ENCODE results near the gene PATZ1.

- no peak for TF ChIP-seq POLR2AphosphoS5 (IDR thresholded peaks at IDR 0.05; ENCODE audit: low read depth, low read length)
- TF ChIP-seq EZH2phosphoT487 (IDR thresholded peaks at IDR 0.05; ENCODE audit: borderline replicate concordance, low read depth), result no peak
- no peak for TF ChIP-seq FOSL2 (IDR thresholded peaks at IDR 0.05; ENCODE audit: borderline replicate concordance, low read depth)
- no peak for TF ChIP-seq CTCF (IDR thresholded peaks at IDR 0.05)
- TF ChIP-seq MAX (IDR thresholded peaks at IDR 0.05; ENCODE audit: low read depth), result no peak
- no peak for TF ChIP-seq ZBTB33 (IDR thresholded peaks at IDR 0.05; ENCODE audit: borderline replicate concordance, low read depth)
- no peak for TF ChIP-seq TAF1 (IDR thresholded peaks at IDR 0.05; ENCODE audit: borderline replicate concordance, low read depth, low read length)
- TF ChIP-seq RXRA (IDR thresholded peaks at IDR 0.05; ENCODE audit: borderline replicate concordance, low read depth), result no peak
- TF ChIP-seq NFIC (IDR thresholded peaks at IDR 0.05; ENCODE audit: borderline replicate concordance), result no peak
- no peak for TF ChIP-seq NRF1 (IDR thresholded peaks at IDR 0.05; ENCODE audit: low read depth, low read length)
- no peak for TF ChIP-seq FOXJ3 (CRISPR knock-in tag; IDR thresholded peaks at IDR 0.05)
- TF ChIP-seq TEAD4 (IDR thresholded peaks at IDR 0.05; ENCODE audit: borderline replicate concordance, insufficient read depth), result no peak
Measured at GRCh38 chr22:31286360-31287255, 59.5 kb downstream of the PATZ1 start.

Data from SK-N-SH (cell line).